IPS DF 4.7 (cell line): Measurements from ENCODE around the gene CDK11B.

Experiments used
- DNase-seq: peaks from one replicate; pipeline ENCODE4 v3.0.0-alpha.2; 2013; ENCODE audit warnings: low spot score; ENCODE audit errors: extremely low read depth

The CDK11B gene

GRCh38 chr1:1616045-1616790 is 42.6 kb downstream of the CDK11B start:
- no peak for DNase-seq

GRCh38 chr1:1615256-1616044 is 43.4 kb downstream of the CDK11B start, which contains the start of gene MIB2:
Gene MIB2 (plus strand): TSS chr1:1615500. CDS start chr1:1623453, 7,953 bp downstream.
- peak; percentile 89 for DNase-seq

DNA sequence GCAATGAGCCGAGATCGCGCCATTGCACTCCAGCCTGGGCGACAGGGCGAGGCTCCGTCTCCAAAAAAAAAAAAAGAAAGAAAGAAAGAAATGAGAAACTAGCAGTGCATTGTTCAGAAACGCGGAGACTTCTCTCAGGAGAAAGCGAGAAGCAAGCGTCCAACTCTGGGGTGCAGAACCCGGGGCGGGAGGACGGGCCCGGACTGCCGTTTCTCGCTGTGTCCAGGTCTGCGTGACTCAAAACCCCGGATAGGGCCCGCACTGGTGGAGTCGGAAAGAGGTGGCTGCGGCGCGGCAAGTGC is 43.9 kb downstream of the CDK11B start:
- DNase-seq: no peak

DNA sequence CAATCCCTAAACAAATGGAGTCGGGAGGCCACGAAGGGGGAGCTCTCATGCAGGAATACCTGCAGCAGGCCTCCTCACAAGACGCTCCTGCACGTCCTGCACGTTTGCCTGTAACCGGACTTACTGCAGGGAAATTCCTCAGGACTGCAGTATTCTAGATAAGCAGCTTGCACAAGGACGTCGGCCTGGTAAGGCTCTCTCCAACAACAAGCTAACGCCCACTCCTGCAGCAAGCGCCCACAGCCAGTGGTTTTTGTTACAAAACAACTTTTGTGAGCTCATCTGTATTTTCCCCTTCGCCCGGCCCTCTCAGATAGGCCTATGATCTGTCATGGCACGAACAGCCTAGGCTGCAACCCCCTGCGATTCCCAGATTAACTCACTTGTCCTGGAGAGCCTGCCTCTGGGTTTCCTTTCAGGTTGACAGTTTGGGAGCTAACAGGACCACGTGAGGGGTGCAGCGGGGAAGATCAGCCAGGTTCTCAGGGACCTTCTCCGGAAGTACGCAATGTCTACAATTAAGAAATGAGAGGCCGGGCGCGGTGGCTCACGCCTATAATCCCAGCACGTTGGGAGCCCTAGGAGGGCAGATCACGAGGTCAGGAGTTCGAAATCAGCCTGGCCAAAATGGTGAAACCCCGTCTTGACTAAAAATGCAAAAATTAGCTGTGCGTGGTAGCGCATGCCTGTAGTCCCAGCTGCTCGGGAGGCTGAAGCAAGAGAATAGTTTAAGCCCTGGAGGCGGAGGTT is 44.4 kb downstream of the CDK11B start:
- no peak for DNase-seq

GRCh38 chr1:1613509-1614082 is 45.2 kb downstream of the CDK11B start:
- DNase-seq: no peak

GRCh38 chr1:1612104-1612400 is 46.8 kb downstream of the CDK11B start:
- DNase-seq: no peak

- DNase-seq: no peak
Observed at GRCh38 chr1:1610796-1611195, 48.0 kb downstream of the CDK11B start.

- DNase-seq: no peak
Observed at GRCh38 chr1:1609822-1610485, 48.9 kb downstream of the CDK11B start.

DNA sequence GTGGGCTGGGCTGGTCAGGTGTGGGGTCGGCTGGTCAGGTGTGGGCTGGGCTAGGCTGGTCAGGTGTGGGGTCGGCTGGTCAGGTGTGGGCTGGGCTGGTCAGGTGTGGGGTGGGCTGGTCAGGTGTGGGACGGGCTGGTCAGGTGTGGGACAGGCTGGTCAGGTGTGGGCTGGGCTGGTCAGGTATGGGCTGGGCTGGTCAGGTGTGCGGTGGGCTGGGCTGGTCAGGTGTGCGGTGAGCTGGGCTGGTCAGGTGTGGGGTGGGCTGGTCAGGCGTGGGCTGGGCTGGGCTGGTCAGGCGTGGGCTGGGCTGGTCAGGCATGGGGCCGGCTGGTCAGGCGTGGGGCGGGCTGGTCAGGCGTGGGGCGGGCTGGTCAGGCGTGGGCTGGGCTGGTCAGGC is 52.6 kb downstream of the CDK11B start:
- DNase-seq: no peak

- no peak for DNase-seq
Observed at GRCh38 chr1:1605724-1606123, 53.1 kb downstream of the CDK11B start.

DNA sequence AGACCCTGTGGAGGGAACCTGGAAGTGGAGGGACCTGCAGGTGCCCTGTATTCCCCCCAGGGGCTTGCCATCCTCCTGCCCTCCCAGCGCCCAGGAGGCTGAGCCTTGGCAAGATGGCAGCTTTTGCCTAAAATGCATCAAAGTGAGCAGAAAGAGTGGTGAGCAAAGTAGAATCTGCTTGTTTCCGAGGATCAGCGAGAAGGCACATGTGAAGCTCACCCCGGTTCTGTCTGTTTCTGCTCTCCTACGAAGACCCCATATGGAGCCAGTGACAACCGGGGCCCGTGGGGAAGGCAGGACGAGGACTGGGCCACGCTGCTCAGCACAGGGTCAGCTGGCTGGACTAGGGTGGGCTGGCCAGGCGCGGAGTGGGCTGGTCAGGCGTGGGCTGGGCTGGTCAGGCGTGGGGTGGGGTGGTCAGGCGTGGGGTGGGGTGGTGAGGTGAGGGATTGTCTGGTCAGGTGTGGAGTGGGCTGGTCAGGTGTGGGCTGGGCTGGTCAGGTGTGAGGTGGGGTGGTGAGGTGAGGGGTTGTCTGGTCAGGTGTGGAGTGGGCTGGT is 53.7 kb downstream of the CDK11B start:
- no peak for DNase-seq

- no peak for DNase-seq
Observed at GRCh38 chr1:1604374-1605033, 54.3 kb downstream of the CDK11B start.

- no peak for DNase-seq
Observed at GRCh38 chr1:1603671-1604373, 55.0 kb downstream of the CDK11B start.

DNA sequence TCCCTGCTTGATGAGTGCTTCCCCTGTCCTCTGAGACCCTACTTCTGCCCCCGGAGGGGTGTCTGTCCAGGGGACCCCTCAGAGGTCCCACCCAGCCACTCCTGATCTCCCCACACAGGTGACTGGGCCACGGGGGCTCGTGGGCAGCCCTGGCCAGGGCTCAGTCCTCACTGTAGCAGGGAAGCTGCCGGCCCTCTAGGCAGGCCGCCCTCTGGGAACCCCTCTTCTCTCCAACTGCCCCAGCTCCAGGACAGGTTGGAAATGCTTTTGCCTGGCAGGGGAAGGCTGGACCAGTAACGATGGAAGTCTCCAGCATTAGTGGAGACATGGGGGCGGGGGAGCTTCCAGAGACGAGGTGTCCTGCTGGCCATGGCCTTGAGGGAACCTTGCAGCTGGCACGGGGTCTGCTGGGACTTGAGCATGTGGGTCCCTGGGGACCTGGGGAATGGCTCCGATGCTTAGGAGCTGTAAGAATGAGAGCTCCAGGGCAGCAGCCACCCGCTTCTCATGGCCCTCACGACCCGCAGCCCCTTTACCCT is 55.8 kb downstream of the CDK11B start:
- no peak for DNase-seq

DNA sequence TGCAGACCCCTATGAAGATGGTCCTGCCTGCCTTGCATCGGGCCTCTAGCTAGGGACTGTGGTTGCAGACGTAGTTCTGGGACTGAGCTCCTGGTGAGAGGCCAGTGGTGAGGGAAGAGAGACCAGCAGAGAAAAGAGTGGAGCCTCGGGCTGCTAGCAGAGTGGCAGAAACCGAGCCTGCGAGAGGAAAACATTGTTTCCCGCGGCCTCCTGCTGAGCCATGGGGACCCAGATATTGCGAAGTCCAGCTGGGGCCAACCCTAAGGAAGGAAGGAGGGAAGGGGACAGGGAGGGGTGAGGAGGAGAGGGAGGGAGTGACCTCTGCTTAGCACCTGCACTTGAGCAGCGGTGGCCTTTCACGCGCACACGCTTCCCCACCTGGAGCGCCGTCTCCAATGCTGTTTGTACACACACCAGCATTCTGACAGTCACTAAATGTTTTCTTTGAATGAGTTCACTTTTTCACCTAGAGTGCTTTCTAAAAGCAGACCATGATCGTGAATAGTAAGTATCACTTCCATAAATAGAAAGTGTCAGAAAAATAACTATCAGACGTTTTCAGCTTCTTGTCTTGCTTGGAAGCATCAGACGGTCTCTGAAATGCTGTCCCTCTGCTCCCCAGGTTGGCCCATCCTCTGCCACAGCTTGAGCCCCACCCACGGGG is 56.4 kb downstream of the CDK11B start:
- DNase-seq: no peak

GRCh38 chr1:1601564-1602303 is 57.1 kb downstream of the CDK11B start:
- DNase-seq: no peak

GRCh38 chr1:1600861-1601563 is 57.8 kb downstream of the CDK11B start:
- DNase-seq: no peak
